Calu3 (cell line): Measurements from ENCODE around the gene MCRS1. TPM values are rescaled to one million over a fixed set of nuclear protein-coding genes. Genes with fewer than 3 reads are reported as not detected.
A peak's percentile ranks its signal among the peaks of the same experiment; 100 is the strongest.
"Not testable (repeated sequence)": the region's sequence is repeated elsewhere in the genome, so short reads cannot be mapped to it uniquely, and the experiment has no call there.

Source experiments
- BruUV-seq: library from RNA; stranded (reverse); fragments of 400-500 nt; replicated peaks from 2 replicates; lab custom pipeline; 2021; lab: Mats Ljungman, UMichigan
- CTCF ChIA-PET: fragments of 300-600 bp; sonication (Branson Sonifier 250); formaldehyde crosslinking; loops from one replicate; lab custom pipeline; 2022; ENCODE audit warnings: antibody characterized with exemption; lab: Charles Lee
- DNase-seq: peaks from one replicate; pipeline ENCODE4 v3.0.0; 2022
- H3K27ac Mint-ChIP-seq: one replicate; pipeline ENCODE4 v1.8.0; 2022; ENCODE audit warnings: mixed read lengths; ENCODE audit not compliant: unreplicated experiment
- H3K27me3 Mint-ChIP-seq: one replicate; pipeline ENCODE4 v1.8.0; 2022; ENCODE audit warnings: mixed read lengths; ENCODE audit not compliant: unreplicated experiment
- H3K36me3 Mint-ChIP-seq: one replicate; pipeline ENCODE4 v1.8.0; 2022; ENCODE audit warnings: mild to moderate bottlenecking, moderate library complexity, mixed read lengths; ENCODE audit not compliant: insufficient read depth, unreplicated experiment
- H3K4me1 Mint-ChIP-seq: one replicate; pipeline ENCODE4 v1.8.0; 2022; ENCODE audit warnings: mild to moderate bottlenecking, low read depth, mixed read lengths; ENCODE audit not compliant: unreplicated experiment
- H3K4me3 Mint-ChIP-seq: one replicate; pipeline ENCODE4 v1.8.0; 2022; ENCODE audit warnings: mild to moderate bottlenecking, low read depth, moderate library complexity, mixed read lengths; ENCODE audit not compliant: unreplicated experiment
- H3K9me3 Mint-ChIP-seq: one replicate; pipeline ENCODE4 v1.8.0; 2022; ENCODE audit warnings: low read depth, mixed read lengths; ENCODE audit not compliant: unreplicated experiment
- intact Hi-C: fragments of 100-400 bp; cut with micrococcal nuclease; formaldehyde crosslinking; loops from one replicate; pipeline ENCODE4 v1.10.0; 2022; ENCODE audit not compliant: unreplicated experiment
- total RNA-seq: library from RNA; stranded (reverse); gene quantifications from 2 replicates; pipeline ENCODE4 v1.2.3, GENCODE V29; 2022
- TF ChIP-seq, protein P1 (sequence below): fragments of 200-600 bp; IDR thresholded peaks from one replicate; pipeline ENCODE4 v1.8.0; 2022; ENCODE audit warnings: antibody characterized with exemption; ENCODE audit not compliant: unreplicated experiment

Gene MCRS1
- total RNA-seq, 1 experiment from 2014 or later = 38.0 TPM

DNA sequence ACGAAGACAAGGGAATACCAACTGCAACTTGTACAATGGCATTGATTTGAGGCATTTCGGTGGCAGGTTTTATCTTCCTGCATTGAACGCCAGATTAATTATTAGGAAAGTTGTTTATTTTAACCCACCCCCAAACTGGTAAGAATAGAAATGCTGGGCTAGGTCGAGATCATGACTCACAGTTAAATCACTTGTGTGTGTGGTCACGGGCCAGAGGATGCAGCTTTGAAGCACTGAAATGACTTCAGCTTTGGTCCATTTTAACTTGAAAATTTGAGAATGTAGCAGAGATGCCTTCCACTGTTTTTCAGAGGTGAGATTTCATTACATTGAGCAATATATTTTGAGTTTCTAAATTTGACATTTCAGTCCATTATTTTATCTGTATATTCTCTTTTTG, 52.7 kb downstream of the MCRS1 start:
- no peak overlapping the region for H3K27ac Mint-ChIP-seq
- DNase-seq = peak; percentile 42

GRCh38 chr12:49512546-49512945, 55.4 kb downstream of the MCRS1 start:
- BruUV-seq = no TSS peak
- Mint-ChIP-seq H3K4me3 (no peak overlapping the region), H3K36me3 (peaks cover 8% of the 10 kb centered on the region), H3K9me3 (no peaks in the 10 kb centered on the region), H3K27ac (no peak overlapping the region), H3K4me1 (peaks cover 29% of the 10 kb centered on the region), H3K27me3 (no peaks in the 10 kb centered on the region)
- no peak for DNase-seq
- TF ChIP-seq, protein P1, sequence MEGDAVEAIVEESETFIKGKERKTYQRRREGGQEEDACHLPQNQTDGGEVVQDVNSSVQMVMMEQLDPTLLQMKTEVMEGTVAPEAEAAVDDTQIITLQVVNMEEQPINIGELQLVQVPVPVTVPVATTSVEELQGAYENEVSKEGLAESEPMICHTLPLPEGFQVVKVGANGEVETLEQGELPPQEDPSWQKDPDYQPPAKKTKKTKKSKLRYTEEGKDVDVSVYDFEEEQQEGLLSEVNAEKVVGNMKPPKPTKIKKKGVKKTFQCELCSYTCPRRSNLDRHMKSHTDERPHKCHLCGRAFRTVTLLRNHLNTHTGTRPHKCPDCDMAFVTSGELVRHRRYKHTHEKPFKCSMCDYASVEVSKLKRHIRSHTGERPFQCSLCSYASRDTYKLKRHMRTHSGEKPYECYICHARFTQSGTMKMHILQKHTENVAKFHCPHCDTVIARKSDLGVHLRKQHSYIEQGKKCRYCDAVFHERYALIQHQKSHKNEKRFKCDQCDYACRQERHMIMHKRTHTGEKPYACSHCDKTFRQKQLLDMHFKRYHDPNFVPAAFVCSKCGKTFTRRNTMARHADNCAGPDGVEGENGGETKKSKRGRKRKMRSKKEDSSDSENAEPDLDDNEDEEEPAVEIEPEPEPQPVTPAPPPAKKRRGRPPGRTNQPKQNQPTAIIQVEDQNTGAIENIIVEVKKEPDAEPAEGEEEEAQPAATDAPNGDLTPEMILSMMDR = no peak
- CTCF ChIA-PET = interaction anchor here (2.0 to 3.9 kb wide), 3 partner anchors 154 to 181 kb away, joined by 7 to 18 read pairs (median 13); no protein-coding TSS in a partner anchor
- intact Hi-C loops = no loop called here

More for the DNA sequence above, 52.7 kb downstream of the MCRS1 start:
- intact Hi-C loops = no loop called here
- H3K27me3 Mint-ChIP-seq = no peaks in the 10 kb centered on the region
- CTCF ChIA-PET = interaction anchor here (1.3 to 2.3 kb wide), 2 partner anchors 157 to 218 kb away, joined by 3 to 67 read pairs; no protein-coding TSS in a partner anchor
- peak overlapping the region; percentile 41 for H3K4me3 Mint-ChIP-seq
- H3K9me3 Mint-ChIP-seq = no peaks in the 10 kb centered on the region
- peaks cover 14% of the 10 kb centered on the region for H3K36me3 Mint-ChIP-seq
- H3K4me1 Mint-ChIP-seq = peaks cover 21% of the 10 kb centered on the region
- TF ChIP-seq, protein P1 = no peak
- BruUV-seq = no TSS peak

GRCh38 chr12:49511410-49511809, 56.5 kb downstream of the MCRS1 start:
- intact Hi-C loops = no loop called here
- CTCF ChIA-PET = interaction anchor here (0.6 to 3.9 kb wide), 8 partner anchors 8 to 232 kb away, joined by 3 to 18 read pairs (median 6); partner anchors contain the start of gene SPATS2
- H3K36me3 Mint-ChIP-seq = peaks cover 8% of the 10 kb centered on the region
- H3K9me3 Mint-ChIP-seq = no peaks in the 10 kb centered on the region
- no peak overlapping the region for H3K27ac Mint-ChIP-seq
- DNase-seq = no peak
- peaks cover 31% of the 10 kb centered on the region for H3K4me1 Mint-ChIP-seq
- BruUV-seq = no TSS peak
- no peaks in the 10 kb centered on the region for H3K27me3 Mint-ChIP-seq
- TF ChIP-seq, protein P1 = no peak
- no peak overlapping the region for H3K4me3 Mint-ChIP-seq

- BruUV-seq, H3K36me3 Mint-ChIP-seq, H3K27me3 Mint-ChIP-seq, H3K4me3 Mint-ChIP-seq, H3K9me3 Mint-ChIP-seq, DNase-seq, H3K27ac Mint-ChIP-seq, intact Hi-C loops: not testable (repeated sequence)
- CTCF ChIA-PET = interaction anchor here (0.6 to 3.9 kb wide), 4 partner anchors 42 to 466 kb away, joined by 3 to 18 read pairs (median 4); no protein-coding TSS in a partner anchor
- peaks cover 39% of the 10 kb centered on the region for H3K4me1 Mint-ChIP-seq
Observed at GRCh38 chr12:49509681-49510080, 58.3 kb downstream of the MCRS1 start.

Other genes with a start within 250 kb of the MCRS1 start
- 38.5 and 49.8 TPM in 2 replicates for gene TROAP, start 244.9 kb downstream of the MCRS1 start, total RNA-seq
- not detected in 2 replicates for gene C1QL4, start 231.0 kb downstream of the MCRS1 start, total RNA-seq
- 9.6 and 15.7 TPM in 2 replicates for gene DNAJC22, start 221.3 kb downstream of the MCRS1 start, total RNA-seq
- 23.0 and 23.2 TPM in 2 replicates for gene SPATS2, start 200.7 kb downstream of the MCRS1 start, total RNA-seq
- 0.59 and 2.8 TPM in 2 replicates for gene KCNH3, start 29.1 kb downstream of the MCRS1 start, total RNA-seq
- 0.29 and 0.47 TPM in 2 replicates for gene FAM186B, start 37.5 kb upstream of the MCRS1 start, total RNA-seq
- gene PRPF40B, start 55.4 kb upstream of the MCRS1 start, total RNA-seq = 21.7 and 22.2 TPM in 2 replicates
- 4.4 TPM in 2 replicates for gene FMNL3, start 139.3 kb upstream of the MCRS1 start, total RNA-seq
- 600 and 613 TPM in 2 replicates for gene TMBIM6, start 173.4 kb upstream of the MCRS1 start, total RNA-seq